SU-DHL-6 (cell line): Measurements from ENCODE around the gene DCTN1.

Experiments
- H2AFZ ChIP-seq: fragments of 200-600 bp; sonication (generic); 2 replicates; pipeline ENCODE4 v1.6.1; 2014; ENCODE audit warnings: low read depth, mild to moderate bottlenecking, moderate library complexity, mixed read lengths, antibody characterized with exemption, low read length; ENCODE audit not compliant: severe bottlenecking
- H3F3A ChIP-seq: fragments of 200-600 bp; shearing (Covaris generic); 2 replicates; pipeline ENCODE4 v1.6.0; 2016; ENCODE audit warnings: antibody characterized with exemption, mild to moderate bottlenecking; ENCODE audit not compliant: insufficient read depth
- H3K27ac ChIP-seq: fragments of 200-600 bp; sonication (generic); 2 replicates; pipeline ENCODE4 v1.5.1; 2016; ENCODE audit warnings: low read depth, mild to moderate bottlenecking, low read length, moderate library complexity, mixed read lengths
- H3K27me3 ChIP-seq: fragments of 200-600 bp; sonication (generic), shearing (Covaris generic); 2 replicates; pipeline ENCODE4 v1.6.0; 2014; ENCODE audit warnings: mild to moderate bottlenecking, low read length
- H3K36me3 ChIP-seq: fragments of 200-600 bp; sonication (generic); 2 replicates; pipeline ENCODE4 v1.6.1; 2014; ENCODE audit warnings: mild to moderate bottlenecking, low read length, mixed read lengths
- H3K4me2 ChIP-seq: fragments of 300-600, 200-600 bp; shearing (Covaris generic), sonication (generic); 2 replicates; pipeline ENCODE4 v1.6.0; 2014; ENCODE audit warnings: low read length, low read depth, mild to moderate bottlenecking; ENCODE audit not compliant: poor library complexity, severe bottlenecking
- H3K4me3 ChIP-seq: fragments of 200-600 bp; sonication (generic); 2 replicates; pipeline ENCODE4 v1.5.1; 2014; ENCODE audit warnings: antibody characterized with exemption, low read length, mild to moderate bottlenecking, mixed read lengths; ENCODE audit not compliant: insufficient read depth, poor library complexity, severe bottlenecking
- H3K79me2 ChIP-seq: fragments of 200-600 bp; sonication (generic); 2 replicates; pipeline ENCODE4 v1.6.1; 2014; ENCODE audit warnings: mild to moderate bottlenecking, low read length, moderate library complexity; ENCODE audit not compliant: insufficient read depth
- H3K9ac ChIP-seq: fragments of 200-600 bp; sonication (generic); 2 replicates; pipeline ENCODE4 v1.7.0; 2014; ENCODE audit warnings: mild to moderate bottlenecking, low read length
- H3K9me2 ChIP-seq: fragments of 200-600 bp; sonication (generic); replicated peaks from 2 replicates; pipeline ENCODE4 v1.6.1; 2014; ENCODE audit warnings: low read length; ENCODE audit not compliant: insufficient read depth
- H3K9me3 ChIP-seq: fragments of 200-600 bp; sonication (generic); 2 replicates; pipeline ENCODE4 v1.6.1; 2014; ENCODE audit warnings: low read length, mixed read lengths; ENCODE audit not compliant: insufficient read depth
- H4K20me1 ChIP-seq: fragments of 200-600 bp; sonication (generic); 2 replicates; pipeline ENCODE4 v1.6.1; 2014; ENCODE audit warnings: low read depth, mild to moderate bottlenecking, antibody characterized with exemption, low read length, moderate library complexity, mixed read lengths
- EZH2phosphoT487 ChIP-seq: fragments of 200-600 bp; sonication (generic), shearing (Covaris generic); conservative IDR thresholded peaks from 2 replicates; pipeline ENCODE4 v1.6.1; 2018; ENCODE audit warnings: mild to moderate bottlenecking, antibody characterized with exemption, low read length, moderate library complexity, mixed read lengths
- TF ChIP-seq, protein P1 (sequence below): fragments of 200-600 bp; sonication (generic); IDR thresholded peaks from one replicate; pipeline ENCODE4 v1.5.1; 2017; ENCODE audit warnings: antibody characterized with exemption, mild to moderate bottlenecking, low read length, moderate library complexity; ENCODE audit not compliant: insufficient read depth, poor library complexity, severe bottlenecking

Gene DCTN1

DNA sequence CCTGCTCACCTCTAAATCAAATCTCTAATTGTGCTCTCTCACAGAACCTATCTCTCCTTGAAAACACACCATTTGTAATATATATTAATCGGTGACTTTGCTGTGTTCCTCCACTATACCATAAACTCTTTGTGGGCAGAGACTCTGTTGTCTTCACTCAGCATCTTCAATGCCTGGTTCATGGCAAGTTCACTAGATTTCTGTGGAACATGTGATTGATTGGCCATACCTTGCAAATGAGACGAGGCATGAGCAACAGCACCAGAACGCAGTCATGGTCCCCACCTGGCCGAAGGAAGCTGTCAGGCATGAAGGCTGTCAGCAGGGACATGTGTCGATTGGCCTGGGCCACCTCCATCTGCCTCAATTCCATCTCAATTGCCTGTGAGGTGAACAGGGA lies 11.6 kb downstream of the DCTN1 start:
- Histone ChIP-seq H3K4me2 (no peak overlapping the region), H3K9me3 (no peaks in the 10 kb centered on the region), H3K27me3 (no peaks in the 10 kb centered on the region), H4K20me1 (no peaks in the 10 kb centered on the region), H3K79me2 (no peaks in the 10 kb centered on the region), H3K27ac (no peak overlapping the region), H3K9me2 (no peaks in the 10 kb centered on the region), H3F3A (no peaks in the 10 kb centered on the region), H3K9ac (no peak overlapping the region), H3K4me3 (no peak overlapping the region), H2AFZ (no peak overlapping the region), H3K36me3 (no peaks in the 10 kb centered on the region)
- TF ChIP-seq EZH2phosphoT487, result no peak
- TF ChIP-seq, protein P1, sequence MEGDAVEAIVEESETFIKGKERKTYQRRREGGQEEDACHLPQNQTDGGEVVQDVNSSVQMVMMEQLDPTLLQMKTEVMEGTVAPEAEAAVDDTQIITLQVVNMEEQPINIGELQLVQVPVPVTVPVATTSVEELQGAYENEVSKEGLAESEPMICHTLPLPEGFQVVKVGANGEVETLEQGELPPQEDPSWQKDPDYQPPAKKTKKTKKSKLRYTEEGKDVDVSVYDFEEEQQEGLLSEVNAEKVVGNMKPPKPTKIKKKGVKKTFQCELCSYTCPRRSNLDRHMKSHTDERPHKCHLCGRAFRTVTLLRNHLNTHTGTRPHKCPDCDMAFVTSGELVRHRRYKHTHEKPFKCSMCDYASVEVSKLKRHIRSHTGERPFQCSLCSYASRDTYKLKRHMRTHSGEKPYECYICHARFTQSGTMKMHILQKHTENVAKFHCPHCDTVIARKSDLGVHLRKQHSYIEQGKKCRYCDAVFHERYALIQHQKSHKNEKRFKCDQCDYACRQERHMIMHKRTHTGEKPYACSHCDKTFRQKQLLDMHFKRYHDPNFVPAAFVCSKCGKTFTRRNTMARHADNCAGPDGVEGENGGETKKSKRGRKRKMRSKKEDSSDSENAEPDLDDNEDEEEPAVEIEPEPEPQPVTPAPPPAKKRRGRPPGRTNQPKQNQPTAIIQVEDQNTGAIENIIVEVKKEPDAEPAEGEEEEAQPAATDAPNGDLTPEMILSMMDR, result no peak

DNA sequence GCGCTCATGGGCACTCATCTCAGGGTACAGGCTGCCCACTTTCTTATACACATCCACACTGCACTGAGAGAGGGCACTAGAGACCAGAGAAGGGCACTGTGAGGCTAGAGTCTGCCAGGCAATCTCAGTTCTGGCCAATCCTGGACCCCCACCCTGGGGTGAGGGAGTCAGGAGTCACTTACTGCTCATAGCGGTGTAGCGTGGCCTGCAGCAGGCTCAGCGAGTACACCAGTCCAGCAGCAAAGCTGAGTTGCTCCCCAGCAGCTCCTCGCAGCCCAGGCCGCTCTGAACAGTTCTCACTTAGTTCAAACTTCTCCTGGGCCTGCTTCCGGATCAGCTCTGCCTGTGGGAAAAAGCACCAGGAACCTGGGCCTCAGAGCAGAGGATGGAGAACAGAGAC lies 12.3 kb downstream of the DCTN1 start:
- H3K27ac ChIP-seq, result no peak overlapping the region
- TF ChIP-seq EZH2phosphoT487, result no peak
- TF ChIP-seq, protein P1, result no peak
- H3K9me2 ChIP-seq, result no peaks in the 10 kb centered on the region
- H3K9ac ChIP-seq, result no peak overlapping the region
- no peak overlapping the region for H2AFZ ChIP-seq
- no peaks in the 10 kb centered on the region for H3K9me3 ChIP-seq
- H4K20me1 ChIP-seq, result no peaks in the 10 kb centered on the region
- no peaks in the 10 kb centered on the region for H3K79me2 ChIP-seq
- H3K27me3 ChIP-seq, result no peaks in the 10 kb centered on the region
- H3K36me3 ChIP-seq, result no peaks in the 10 kb centered on the region
- H3F3A ChIP-seq, result no peaks in the 10 kb centered on the region
- H3K4me3 ChIP-seq, result no peak overlapping the region
- no peak overlapping the region for H3K4me2 ChIP-seq

DNA sequence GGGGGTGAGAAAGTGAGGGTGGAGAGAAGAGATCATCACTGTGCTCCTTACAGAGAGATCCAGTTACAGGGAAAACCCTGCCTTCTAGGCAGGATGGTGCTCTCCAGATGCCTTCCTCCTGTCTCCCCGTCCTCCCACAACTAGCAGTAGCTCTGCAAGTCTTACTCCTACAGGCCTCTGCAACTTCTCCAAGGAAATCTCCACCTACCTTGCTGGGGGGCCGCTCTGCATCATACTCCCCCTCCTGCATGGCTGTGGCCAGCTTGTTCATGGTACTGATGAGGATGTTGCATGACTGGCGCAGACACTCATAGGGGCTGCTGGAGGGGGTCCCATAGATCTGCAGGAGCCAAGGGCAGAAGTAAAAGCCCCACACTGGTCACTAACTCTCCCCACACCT lies 14.1 kb downstream of the DCTN1 start:
- H3K9ac ChIP-seq, result no peak overlapping the region
- H3K27ac ChIP-seq, result no peak overlapping the region
- no peaks in the 10 kb centered on the region for H4K20me1 ChIP-seq
- no peaks in the 10 kb centered on the region for H3K36me3 ChIP-seq
- no peaks in the 10 kb centered on the region for H3K79me2 ChIP-seq
- H2AFZ ChIP-seq, result no peak overlapping the region
- H3K4me3 ChIP-seq, result no peak overlapping the region
- no peaks in the 10 kb centered on the region for H3K27me3 ChIP-seq
- no peaks in the 10 kb centered on the region for H3K9me2 ChIP-seq
- TF ChIP-seq EZH2phosphoT487, result no peak
- TF ChIP-seq, protein P1, result no peak
- no peak overlapping the region for H3K4me2 ChIP-seq
- no peaks in the 10 kb centered on the region for H3F3A ChIP-seq
- H3K9me3 ChIP-seq, result no peaks in the 10 kb centered on the region
